IPS DF 4.7 (cell line): ENCODE results near the gene PTPRN2.
"Not testable (repeated sequence)": the region's sequence is repeated elsewhere in the genome, so short reads cannot be mapped to it uniquely, and the experiment has no call there.

Experiments used
- DNase-seq: peaks from one replicate; pipeline ENCODE4 v3.0.0-alpha.2; 2013; ENCODE audit warnings: low spot score; ENCODE audit errors: extremely low read depth

The PTPRN2 gene

GRCh38 chr7:157916946-157917640, 670.5 kb downstream of the PTPRN2 start:
- DNase-seq, result no peak

- no peak for DNase-seq
These were observed 677.2 kb downstream of the PTPRN2 start for GRCh38 chr7:157910446-157910845.

GRCh38 chr7:157910045-157910444, 677.6 kb downstream of the PTPRN2 start:
- not testable (repeated sequence) for DNase-seq

GRCh38 chr7:157909370-157909769, 678.3 kb downstream of the PTPRN2 start:
- no peak for DNase-seq

GRCh38 chr7:157908006-157908782, 679.4 kb downstream of the PTPRN2 start:
- no peak for DNase-seq

GRCh38 chr7:157907091-157907490, 680.5 kb downstream of the PTPRN2 start:
- no peak for DNase-seq

- no peak for DNase-seq
These were observed 681.0 kb downstream of the PTPRN2 start for GRCh38 chr7:157906583-157906982.

- no peak for DNase-seq
These were observed 681.8 kb downstream of the PTPRN2 start for GRCh38 chr7:157905651-157906461.

- no peak for DNase-seq
These were observed 682.6 kb downstream of the PTPRN2 start for GRCh38 chr7:157904866-157905570.

GRCh38 chr7:157904211-157904865, 683.3 kb downstream of the PTPRN2 start:
- no peak for DNase-seq

GRCh38 chr7:157903710-157904109, 683.9 kb downstream of the PTPRN2 start:
- no peak for DNase-seq

GRCh38 chr7:157903296-157903695, 684.3 kb downstream of the PTPRN2 start:
- no peak for DNase-seq

GRCh38 chr7:157901816-157902610, 685.6 kb downstream of the PTPRN2 start:
- DNase-seq, result not testable (repeated sequence)

GRCh38 chr7:157901166-157901565, 686.5 kb downstream of the PTPRN2 start:
- DNase-seq, result no peak

- DNase-seq, result no peak
These were observed 687.1 kb downstream of the PTPRN2 start for GRCh38 chr7:157900556-157900955.

- DNase-seq, result no peak
These were observed 687.6 kb downstream of the PTPRN2 start for GRCh38 chr7:157900011-157900410.

GRCh38 chr7:157898802-157899505, 688.7 kb downstream of the PTPRN2 start:
- DNase-seq, result no peak

- no peak for DNase-seq
These were observed 689.4 kb downstream of the PTPRN2 start for GRCh38 chr7:157898261-157898660.

- no peak for DNase-seq
These were observed 689.9 kb downstream of the PTPRN2 start for GRCh38 chr7:157897681-157898080.
